NCI-H1092 (cell line): ENCODE data around the gene MTMR12.

ENCODE experiments used
- DNase-seq: peaks from one replicate; lab custom pipeline; 2025; lab: John Stamatoyannopoulos, UW

The MTMR12 gene

GRCh38 chr5:32274548-32275395, 38.0 kb downstream of the MTMR12 start:
- DNase-seq, result no peak

DNA sequence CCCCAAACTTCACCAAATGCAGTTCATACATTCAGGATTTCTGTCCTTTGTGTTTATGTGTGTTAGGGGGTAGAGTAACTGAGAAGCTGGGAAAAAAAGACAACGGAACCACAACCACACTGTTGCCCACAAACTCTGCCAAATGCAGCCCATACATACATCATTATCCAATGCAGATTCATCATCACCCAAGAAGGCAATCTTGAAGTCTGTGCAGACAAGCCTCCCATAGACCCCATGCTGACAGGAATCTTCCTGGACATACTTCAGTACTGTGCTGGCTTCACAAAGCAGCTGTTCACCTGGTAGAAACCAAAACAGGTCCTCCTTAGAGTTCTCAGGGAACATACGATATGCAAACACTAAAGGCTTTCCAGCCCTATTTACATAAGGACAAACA, 38.9 kb downstream of the MTMR12 start:
- no peak for DNase-seq

- DNase-seq, result no peak
Measured at GRCh38 chr5:32272746-32273145, 40.0 kb downstream of the MTMR12 start.

GRCh38 chr5:32270946-32271345, 41.8 kb downstream of the MTMR12 start:
- no peak for DNase-seq

- no peak for DNase-seq
Measured at GRCh38 chr5:32270178-32270577, 42.6 kb downstream of the MTMR12 start.

- no peak for DNase-seq
Measured at GRCh38 chr5:32265902-32266301, 46.8 kb downstream of the MTMR12 start.

DNA sequence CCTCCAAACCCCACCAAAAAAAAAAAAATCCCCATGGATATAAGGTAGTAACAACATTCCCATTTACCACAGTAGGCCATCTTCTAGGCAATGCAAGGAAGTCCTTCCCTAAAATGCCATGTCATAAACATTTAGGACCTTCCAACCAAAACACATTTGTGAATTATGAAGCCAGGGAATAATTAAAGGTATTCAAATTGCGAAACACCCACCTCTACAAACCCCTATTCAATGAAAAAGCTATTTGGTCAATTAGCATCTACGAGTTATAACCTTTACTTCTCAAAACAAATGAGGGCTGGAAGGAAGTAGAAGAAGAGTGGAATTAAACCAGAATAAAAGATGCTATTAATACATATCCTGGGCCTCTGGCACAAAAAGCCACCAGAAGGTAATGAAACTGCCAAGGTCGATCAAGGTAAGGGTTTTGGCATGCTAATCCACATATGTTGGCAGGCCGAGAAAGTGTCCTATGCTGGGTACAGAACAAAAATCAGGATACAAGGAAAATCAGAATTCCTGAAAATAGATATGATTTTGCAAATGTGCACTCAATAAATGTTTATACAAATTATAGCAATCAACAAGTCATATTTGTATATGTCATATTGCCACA, 47.7 kb downstream of the MTMR12 start:
- DNase-seq, result no peak

DNA sequence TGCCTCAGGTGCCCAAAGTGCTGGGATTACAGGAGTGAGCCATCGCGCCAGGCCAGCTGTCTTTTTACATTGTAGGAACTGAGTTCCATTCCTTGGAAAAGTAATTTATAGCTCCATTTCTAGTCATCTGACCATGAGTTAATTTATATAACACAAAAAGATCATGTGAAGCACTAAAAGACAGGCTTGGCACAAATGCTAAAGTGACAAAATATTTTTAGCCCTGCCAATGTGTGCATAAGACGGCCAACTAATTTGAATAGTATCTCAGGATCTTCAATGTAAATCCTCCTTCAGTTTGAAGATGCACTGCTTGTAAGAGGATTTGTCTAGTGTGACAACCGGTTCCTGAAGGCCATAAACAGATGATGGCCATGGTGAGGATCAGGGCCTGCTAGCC, 49.1 kb downstream of the MTMR12 start:
- no peak for DNase-seq

- no peak for DNase-seq
Measured at GRCh38 chr5:32261198-32261597, 51.5 kb downstream of the MTMR12 start.

DNA sequence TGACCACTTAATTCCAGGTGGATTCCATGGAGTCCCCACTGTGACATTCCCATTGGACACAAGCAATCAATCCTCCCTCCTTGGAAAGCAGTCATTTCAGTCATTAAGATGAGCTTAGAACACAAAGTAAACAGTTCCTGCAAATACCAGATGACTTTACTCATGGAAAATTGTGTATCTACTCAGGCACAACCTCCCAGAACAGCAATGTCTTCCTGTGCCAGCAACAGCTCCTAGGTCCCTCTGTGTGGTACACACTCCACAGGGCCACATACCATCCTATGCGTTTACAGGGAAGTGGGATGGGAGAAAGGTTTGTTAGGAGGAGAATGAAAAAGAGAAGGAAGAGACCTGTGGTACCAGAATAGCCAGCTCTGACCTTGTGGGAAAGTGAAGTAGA, 53.7 kb downstream of the MTMR12 start:
- DNase-seq, result no peak

- DNase-seq, result no peak
Measured at GRCh38 chr5:32258424-32258823, 54.3 kb downstream of the MTMR12 start.

GRCh38 chr5:32255540-32255900, 57.2 kb downstream of the MTMR12 start:
- no peak for DNase-seq

GRCh38 chr5:32254881-32255539, 57.7 kb downstream of the MTMR12 start:
- peak; percentile 39 for DNase-seq

DNA sequence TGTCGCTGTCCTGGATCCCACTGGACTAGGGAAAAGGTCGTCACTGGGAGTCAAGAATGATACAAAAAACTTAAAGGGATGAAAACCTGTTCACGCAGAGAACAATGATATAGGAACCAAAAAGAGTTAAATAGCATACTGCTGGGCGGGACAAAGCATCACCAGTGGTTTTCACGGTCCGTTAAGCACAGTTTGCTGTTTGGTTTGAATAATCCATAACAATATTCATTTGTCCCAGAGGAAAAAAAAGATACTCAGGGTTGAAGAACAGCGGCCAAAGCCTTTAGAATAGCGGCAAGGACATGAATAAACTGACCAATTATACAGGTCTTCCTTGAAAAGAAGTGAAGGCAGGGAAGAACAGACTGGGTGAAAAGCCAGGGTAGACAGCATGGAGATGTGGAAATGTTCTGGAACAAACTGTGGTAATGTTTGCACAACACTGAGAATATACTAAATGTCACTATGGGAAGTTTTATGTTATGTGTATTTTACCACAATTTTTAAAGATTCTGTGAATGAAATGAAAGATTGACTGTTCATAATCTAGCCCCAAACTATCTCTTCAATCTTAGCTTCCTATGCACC, 60.8 kb downstream of the MTMR12 start:
- no peak for DNase-seq

GRCh38 chr5:32249668-32250067, 63.1 kb downstream of the MTMR12 start:
- DNase-seq, result no peak

DNA sequence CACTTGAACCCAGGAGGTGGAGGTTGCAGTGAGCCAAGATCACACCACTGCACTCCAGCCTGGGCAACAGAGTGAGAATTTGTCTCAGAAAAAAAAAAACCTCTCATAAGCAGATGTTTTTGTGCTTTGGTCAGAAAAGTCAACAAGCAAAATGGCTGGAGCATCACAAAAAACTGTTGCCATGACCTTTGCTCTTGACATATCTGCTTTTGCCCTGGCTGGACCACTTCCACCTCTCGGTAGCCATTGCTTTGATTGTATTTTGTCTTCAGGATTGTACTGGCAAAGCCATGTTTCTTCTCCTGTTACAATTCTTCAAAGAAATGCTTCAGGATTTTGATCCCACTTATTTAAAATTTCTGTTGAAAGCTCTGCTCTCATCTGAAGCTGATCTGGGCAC, 67.0 kb downstream of the MTMR12 start:
- no peak for DNase-seq

- no peak for DNase-seq
Measured at GRCh38 chr5:32244017-32244416, 68.7 kb downstream of the MTMR12 start.

DNA sequence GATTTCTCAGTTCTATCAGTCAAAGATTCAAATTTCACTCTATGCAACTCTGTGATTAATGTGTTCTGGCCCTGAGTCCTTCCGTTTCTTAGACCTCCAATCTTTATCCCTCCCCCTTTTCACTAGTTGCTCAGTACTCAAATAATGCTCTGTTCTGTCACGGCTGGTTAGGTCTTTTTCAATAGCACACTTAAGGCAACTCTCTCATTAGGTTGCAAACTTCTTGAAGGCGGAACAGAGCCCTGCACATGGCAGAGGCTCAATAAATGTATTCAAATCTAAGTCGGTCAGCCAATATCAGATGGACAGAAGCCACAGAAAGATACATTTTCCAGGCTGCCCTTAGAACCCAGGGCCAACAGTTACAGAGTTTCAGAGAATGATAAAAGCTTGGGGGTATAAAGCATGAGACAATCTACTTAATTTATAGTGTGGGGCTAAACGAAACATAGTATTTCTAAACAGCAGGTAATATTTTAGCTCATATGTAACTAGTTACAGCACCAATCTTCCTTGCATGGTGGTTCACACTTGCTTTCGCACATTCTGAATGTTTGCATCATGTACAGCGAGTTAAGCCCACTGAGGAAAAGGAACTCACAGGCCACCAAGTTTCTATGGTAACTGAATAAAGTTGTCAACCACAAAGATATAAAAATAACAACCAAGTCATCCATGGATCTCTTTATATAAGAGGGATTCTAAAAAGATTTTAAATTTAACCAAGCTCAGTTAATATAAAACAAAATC, 71.5 kb downstream of the MTMR12 start:
- no peak for DNase-seq

GRCh38 chr5:32239385-32239784, 73.4 kb downstream of the MTMR12 start:
- no peak for DNase-seq

- DNase-seq, result no peak
Measured at GRCh38 chr5:32233696-32234447, 78.9 kb downstream of the MTMR12 start.

DNA sequence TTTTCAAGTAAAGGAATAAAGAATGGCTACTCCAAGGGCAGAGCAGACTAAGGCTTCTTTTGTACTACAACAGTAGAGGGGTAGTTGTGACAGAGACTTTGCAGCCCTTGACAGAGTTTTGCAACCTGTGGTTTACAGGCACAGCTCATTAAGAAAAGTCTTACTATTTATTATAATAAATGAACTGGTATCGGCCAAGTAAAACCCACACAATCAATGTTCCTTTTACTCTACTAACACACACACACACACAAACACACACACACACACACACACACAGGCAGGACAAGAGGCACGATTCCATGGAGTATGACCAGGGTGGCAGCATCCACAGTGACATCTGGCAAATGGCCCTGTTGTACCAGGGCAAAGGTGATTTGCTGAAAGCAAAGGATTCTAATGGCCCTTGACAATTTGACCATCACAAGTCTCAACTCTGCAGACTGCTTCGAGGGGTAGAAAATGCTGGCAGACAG, 79.5 kb downstream of the MTMR12 start:
- no peak for DNase-seq
